HUES64 (cell line): ENCODE results near the gene APBB1IP.
"Not testable (repeated sequence)": the region's sequence is repeated elsewhere in the genome, so short reads cannot be mapped to it uniquely, and the experiment has no call there.

Source experiments
- H3K27ac ChIP-seq: 2 replicates; pipeline ENCODE4 v1.7.0; 2013; ENCODE audit warnings: low read depth, low read length, inconsistent platforms
- H3K27me3 ChIP-seq: 2 replicates; pipeline ENCODE4 v1.6.1; 2013; ENCODE audit warnings: mild to moderate bottlenecking, low read length; ENCODE audit not compliant: insufficient read depth
- H3K36me3 ChIP-seq: 2 replicates; pipeline ENCODE4 v1.6.1; 2013; ENCODE audit warnings: mild to moderate bottlenecking, low read length; ENCODE audit not compliant: insufficient read depth
- H3K4me1 ChIP-seq: 2 replicates; pipeline ENCODE4 v1.6.1; 2013; ENCODE audit warnings: mild to moderate bottlenecking, low read length, moderate library complexity; ENCODE audit not compliant: insufficient read depth
- H3K4me3 ChIP-seq: 2 replicates; pipeline ENCODE4 v1.5.1; 2013; ENCODE audit warnings: mild to moderate bottlenecking, low read length, moderate library complexity
- H3K9ac ChIP-seq: 2 replicates; pipeline ENCODE4 v1.6.1; 2013; ENCODE audit warnings: mild to moderate bottlenecking, low read depth, low read length
- H3K9me3 ChIP-seq: 2 replicates; pipeline ENCODE4 v1.6.1; 2013; ENCODE audit warnings: low read depth, low read length; ENCODE audit not compliant: insufficient read depth
- WGBS: fragments of 150-250, 120-280 bp; methylation state at CpG from one replicate; pipeline ENCODE4 v1.1.7; 2013; ENCODE audit warnings: missing lambda C conversion rate; 5-methylcytosine and 5-hydroxymethylcytosine counted together

The APBB1IP gene

GRCh38 chr10:26479766-26480492, 41.8 kb downstream of the APBB1IP start:
- no peak overlapping the region for H3K9ac ChIP-seq
- no peaks in the 10 kb centered on the region for H3K9me3 ChIP-seq
- 94% methylated on average over 6 of the region's 6 CpGs for WGBS
- no peak overlapping the region for H3K27ac ChIP-seq
- H3K27me3 ChIP-seq = no peaks in the 10 kb centered on the region
- H3K4me1 ChIP-seq = no peaks in the 10 kb centered on the region
- no peaks in the 10 kb centered on the region for H3K36me3 ChIP-seq
- H3K4me3 ChIP-seq = no peak overlapping the region

GRCh38 chr10:26481315-26481692, 43.2 kb downstream of the APBB1IP start:
- WGBS = 96% methylated on average over 2 of the region's 2 CpGs
- Histone ChIP-seq H3K27ac (no peak overlapping the region), H3K27me3 (no peaks in the 10 kb centered on the region), H3K4me3 (no peak overlapping the region), H3K4me1 (no peaks in the 10 kb centered on the region), H3K36me3 (no peaks in the 10 kb centered on the region), H3K9me3 (no peaks in the 10 kb centered on the region), H3K9ac (no peak overlapping the region)

GRCh38 chr10:26481914-26482550, 43.9 kb downstream of the APBB1IP start:
- Histone ChIP-seq H3K4me3 (no peak overlapping the region), H3K27ac (no peak overlapping the region), H3K36me3 (no peaks in the 10 kb centered on the region), H3K9ac (no peak overlapping the region), H3K4me1 (no peaks in the 10 kb centered on the region), H3K9me3 (no peaks in the 10 kb centered on the region), H3K27me3 (no peaks in the 10 kb centered on the region)
- 98% methylated on average over 8 of the region's 8 CpGs for WGBS

- Histone ChIP-seq H3K9ac (no peak overlapping the region), H3K4me1 (no peaks in the 10 kb centered on the region), H3K27me3 (no peaks in the 10 kb centered on the region), H3K27ac (no peak overlapping the region), H3K36me3 (no peaks in the 10 kb centered on the region), H3K9me3 (no peaks in the 10 kb centered on the region), H3K4me3 (no peak overlapping the region)
- WGBS = 91% methylated on average over 2 of the region's 2 CpGs
Observed at GRCh38 chr10:26483554-26483953, 45.4 kb downstream of the APBB1IP start.

- H3K36me3 ChIP-seq = no peaks in the 10 kb centered on the region
- 93% methylated on average over 5 of the region's 5 CpGs for WGBS
- H3K4me3 ChIP-seq = no peak overlapping the region
- H3K27ac ChIP-seq = no peak overlapping the region
- H3K4me1 ChIP-seq = no peaks in the 10 kb centered on the region
- no peaks in the 10 kb centered on the region for H3K27me3 ChIP-seq
- H3K9ac ChIP-seq = no peak overlapping the region
- no peaks in the 10 kb centered on the region for H3K9me3 ChIP-seq
Observed at GRCh38 chr10:26485150-26485941, 47.2 kb downstream of the APBB1IP start.

GRCh38 chr10:26486304-26486703, 48.2 kb downstream of the APBB1IP start:
- Histone ChIP-seq H3K27me3 (no peaks in the 10 kb centered on the region), H3K36me3 (no peaks in the 10 kb centered on the region), H3K9me3 (no peaks in the 10 kb centered on the region), H3K27ac (no peak overlapping the region), H3K4me1 (no peaks in the 10 kb centered on the region), H3K9ac (no peak overlapping the region), H3K4me3 (no peak overlapping the region)
- 85% methylated on average over 7 of the region's 7 CpGs for WGBS

- no peak overlapping the region for H3K27ac ChIP-seq
- 90% methylated on average over 9 of the region's 11 CpGs for WGBS
- H3K4me1 ChIP-seq = no peaks in the 10 kb centered on the region
- no peak overlapping the region for H3K4me3 ChIP-seq
- H3K9me3 ChIP-seq = no peaks in the 10 kb centered on the region
- H3K36me3 ChIP-seq = no peaks in the 10 kb centered on the region
- H3K9ac ChIP-seq = no peak overlapping the region
- H3K27me3 ChIP-seq = no peaks in the 10 kb centered on the region
Observed at GRCh38 chr10:26486990-26487850, 49.1 kb downstream of the APBB1IP start.

- no peak overlapping the region for H3K27ac ChIP-seq
- no peaks in the 10 kb centered on the region for H3K36me3 ChIP-seq
Observed at GRCh38 chr10:26488344-26488743, 50.2 kb downstream of the APBB1IP start.

GRCh38 chr10:26489081-26489480, 50.9 kb downstream of the APBB1IP start:
- Histone ChIP-seq H3K27me3 (no peaks in the 10 kb centered on the region), H3K4me3 (no peak overlapping the region), H3K36me3 (no peaks in the 10 kb centered on the region), H3K4me1 (no peaks in the 10 kb centered on the region), H3K9me3 (no peaks in the 10 kb centered on the region), H3K27ac (no peak overlapping the region), H3K9ac (no peak overlapping the region)
- WGBS = 91% methylated on average over 5 of the region's 5 CpGs

More at GRCh38 chr10:26488344-26488743, 50.2 kb downstream of the APBB1IP start:
- no peaks in the 10 kb centered on the region for H3K9me3 ChIP-seq
- no peaks in the 10 kb centered on the region for H3K4me1 ChIP-seq
- WGBS = 94% methylated on average over 4 of the region's 4 CpGs
- H3K9ac ChIP-seq = no peak overlapping the region
- no peaks in the 10 kb centered on the region for H3K27me3 ChIP-seq
- H3K4me3 ChIP-seq = no peak overlapping the region

GRCh38 chr10:26490367-26490766, 52.2 kb downstream of the APBB1IP start:
- not testable (repeated sequence) for H3K9ac ChIP-seq, H3K4me3 ChIP-seq, H3K27me3 ChIP-seq, H3K27ac ChIP-seq, H3K9me3 ChIP-seq, H3K4me1 ChIP-seq, H3K36me3 ChIP-seq
- 94% methylated on average over 7 of the region's 7 CpGs for WGBS
